GM23338 (cell line): ENCODE data around the gene TNNI3K.

Source experiments
- CREB1 ChIP-seq: fragments of 250-450 bp; sonication (Bioruptor Pico); IDR thresholded peaks from 2 replicates; pipeline ENCODE4 v1.5.0; 2020; ENCODE audit warnings: low read depth, mild to moderate bottlenecking, moderate library complexity
- EZH2 ChIP-seq: fragments of 200-600 bp; sonication (generic); IDR thresholded peaks from one replicate; pipeline ENCODE4 v1.8.0; 2017; ENCODE audit warnings: antibody characterized with exemption, mild to moderate bottlenecking, low read depth; ENCODE audit not compliant: unreplicated experiment
- EZH2phosphoT487 ChIP-seq: fragments of 200-600 bp; sonication (generic); IDR thresholded peaks from one replicate; pipeline ENCODE4 v1.8.1; 2018; ENCODE audit warnings: antibody characterized with exemption; ENCODE audit not compliant: unreplicated experiment
- JUNB ChIP-seq: IDR thresholded peaks from one replicate; pipeline ENCODE4 v1.6.1; 2016; ENCODE audit warnings: antibody characterized with exemption; ENCODE audit not compliant: unreplicated experiment
- NANOG ChIP-seq: IDR thresholded peaks from 2 replicates; pipeline ENCODE4 v1.6.1; 2016; ENCODE audit warnings: antibody characterized with exemption, borderline replicate concordance
- POLR2AphosphoS5 ChIP-seq: IDR thresholded peaks from 2 replicates; pipeline ENCODE4 v1.6.1; 2016; ENCODE audit warnings: antibody characterized with exemption, low read depth
- STAT1 ChIP-seq: IDR thresholded peaks from one replicate; pipeline ENCODE4 v1.6.1; 2016; ENCODE audit warnings: antibody characterized with exemption; ENCODE audit not compliant: unreplicated experiment
- ZNF331 ChIP-seq: fragments of 250-450 bp; sonication (Bioruptor Pico); IDR thresholded peaks from 2 replicates; pipeline ENCODE4 v1.5.0; 2020; ENCODE audit warnings: low read depth, mild to moderate bottlenecking, moderate library complexity
- TF ChIP-seq, protein P1 (sequence below): IDR thresholded peaks from one replicate; pipeline ENCODE4 v1.6.1; 2018; ENCODE audit warnings: antibody characterized with exemption; ENCODE audit not compliant: unreplicated experiment
- TF ChIP-seq, protein P2 (sequence below), 2 experiments: fragments of 200-600 bp in 1 of 2; sonication (generic) in 1 of 2; conservative IDR thresholded peaks; 2 replicates each; pipeline versions ENCODE4 v1.5.1 to v1.6.1; 2016 to 2017; ENCODE audit warnings: antibody characterized with exemption in 2 of 2, low read depth in 2 of 2, mild to moderate bottlenecking in 2 of 2, moderate library complexity in 1 of 2
- TF ChIP-seq, protein P3 (sequence below): IDR thresholded peaks from 2 replicates; pipeline ENCODE4 v1.6.1; 2016; ENCODE audit warnings: antibody characterized with exemption

DNA sequence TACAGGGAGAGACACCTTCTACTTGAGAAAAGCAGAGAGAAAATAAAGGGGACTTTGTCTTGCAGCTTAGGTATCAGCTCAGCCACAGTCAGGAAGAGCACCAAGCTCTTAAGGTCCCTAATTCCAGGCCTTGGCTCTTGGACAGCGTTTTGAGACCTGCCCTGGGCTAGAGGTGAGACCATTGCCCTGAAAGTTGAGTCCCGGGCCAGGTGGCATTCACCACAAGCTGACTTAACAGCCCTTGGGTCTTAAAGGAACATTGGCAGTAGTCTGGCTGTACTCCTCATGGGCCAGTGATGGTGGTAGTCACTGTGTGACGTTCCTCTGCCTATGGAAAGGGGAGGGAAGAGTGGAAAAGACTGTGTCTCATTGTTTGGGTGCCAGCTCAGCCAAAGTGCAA, 11.7 kb upstream of the TNNI3K start:
- TF ChIP-seq STAT1 (no peak), EZH2phosphoT487 (no peak), EZH2 (no peak), POLR2AphosphoS5 (no peak), CREB1 (no peak), ZNF331 (no peak), JUNB (no peak), NANOG (no peak)
- TF ChIP-seq, protein P1, sequence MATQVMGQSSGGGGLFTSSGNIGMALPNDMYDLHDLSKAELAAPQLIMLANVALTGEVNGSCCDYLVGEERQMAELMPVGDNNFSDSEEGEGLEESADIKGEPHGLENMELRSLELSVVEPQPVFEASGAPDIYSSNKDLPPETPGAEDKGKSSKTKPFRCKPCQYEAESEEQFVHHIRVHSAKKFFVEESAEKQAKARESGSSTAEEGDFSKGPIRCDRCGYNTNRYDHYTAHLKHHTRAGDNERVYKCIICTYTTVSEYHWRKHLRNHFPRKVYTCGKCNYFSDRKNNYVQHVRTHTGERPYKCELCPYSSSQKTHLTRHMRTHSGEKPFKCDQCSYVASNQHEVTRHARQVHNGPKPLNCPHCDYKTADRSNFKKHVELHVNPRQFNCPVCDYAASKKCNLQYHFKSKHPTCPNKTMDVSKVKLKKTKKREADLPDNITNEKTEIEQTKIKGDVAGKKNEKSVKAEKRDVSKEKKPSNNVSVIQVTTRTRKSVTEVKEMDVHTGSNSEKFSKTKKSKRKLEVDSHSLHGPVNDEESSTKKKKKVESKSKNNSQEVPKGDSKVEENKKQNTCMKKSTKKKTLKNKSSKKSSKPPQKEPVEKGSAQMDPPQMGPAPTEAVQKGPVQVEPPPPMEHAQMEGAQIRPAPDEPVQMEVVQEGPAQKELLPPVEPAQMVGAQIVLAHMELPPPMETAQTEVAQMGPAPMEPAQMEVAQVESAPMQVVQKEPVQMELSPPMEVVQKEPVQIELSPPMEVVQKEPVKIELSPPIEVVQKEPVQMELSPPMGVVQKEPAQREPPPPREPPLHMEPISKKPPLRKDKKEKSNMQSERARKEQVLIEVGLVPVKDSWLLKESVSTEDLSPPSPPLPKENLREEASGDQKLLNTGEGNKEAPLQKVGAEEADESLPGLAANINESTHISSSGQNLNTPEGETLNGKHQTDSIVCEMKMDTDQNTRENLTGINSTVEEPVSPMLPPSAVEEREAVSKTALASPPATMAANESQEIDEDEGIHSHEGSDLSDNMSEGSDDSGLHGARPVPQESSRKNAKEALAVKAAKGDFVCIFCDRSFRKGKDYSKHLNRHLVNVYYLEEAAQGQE = no peak
- TF ChIP-seq, protein P2, sequence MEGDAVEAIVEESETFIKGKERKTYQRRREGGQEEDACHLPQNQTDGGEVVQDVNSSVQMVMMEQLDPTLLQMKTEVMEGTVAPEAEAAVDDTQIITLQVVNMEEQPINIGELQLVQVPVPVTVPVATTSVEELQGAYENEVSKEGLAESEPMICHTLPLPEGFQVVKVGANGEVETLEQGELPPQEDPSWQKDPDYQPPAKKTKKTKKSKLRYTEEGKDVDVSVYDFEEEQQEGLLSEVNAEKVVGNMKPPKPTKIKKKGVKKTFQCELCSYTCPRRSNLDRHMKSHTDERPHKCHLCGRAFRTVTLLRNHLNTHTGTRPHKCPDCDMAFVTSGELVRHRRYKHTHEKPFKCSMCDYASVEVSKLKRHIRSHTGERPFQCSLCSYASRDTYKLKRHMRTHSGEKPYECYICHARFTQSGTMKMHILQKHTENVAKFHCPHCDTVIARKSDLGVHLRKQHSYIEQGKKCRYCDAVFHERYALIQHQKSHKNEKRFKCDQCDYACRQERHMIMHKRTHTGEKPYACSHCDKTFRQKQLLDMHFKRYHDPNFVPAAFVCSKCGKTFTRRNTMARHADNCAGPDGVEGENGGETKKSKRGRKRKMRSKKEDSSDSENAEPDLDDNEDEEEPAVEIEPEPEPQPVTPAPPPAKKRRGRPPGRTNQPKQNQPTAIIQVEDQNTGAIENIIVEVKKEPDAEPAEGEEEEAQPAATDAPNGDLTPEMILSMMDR (conservative IDR thresholded peaks at IDR 0.05; ENCODE audit: low read depth in 2 of 2) = no peak
- TF ChIP-seq, protein P3, sequence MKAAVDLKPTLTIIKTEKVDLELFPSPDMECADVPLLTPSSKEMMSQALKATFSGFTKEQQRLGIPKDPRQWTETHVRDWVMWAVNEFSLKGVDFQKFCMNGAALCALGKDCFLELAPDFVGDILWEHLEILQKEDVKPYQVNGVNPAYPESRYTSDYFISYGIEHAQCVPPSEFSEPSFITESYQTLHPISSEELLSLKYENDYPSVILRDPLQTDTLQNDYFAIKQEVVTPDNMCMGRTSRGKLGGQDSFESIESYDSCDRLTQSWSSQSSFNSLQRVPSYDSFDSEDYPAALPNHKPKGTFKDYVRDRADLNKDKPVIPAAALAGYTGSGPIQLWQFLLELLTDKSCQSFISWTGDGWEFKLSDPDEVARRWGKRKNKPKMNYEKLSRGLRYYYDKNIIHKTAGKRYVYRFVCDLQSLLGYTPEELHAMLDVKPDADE = no peak
